ENCODE measurements around the gene MAG.

The MAG gene

GRCh38 chr19:35331551-35332214, 39.7 kb downstream of the MAG start:
- Histone ChIP-seq H3K4me1 (ENCODE audit: control insufficient read depth, insufficient read depth, low read length) (no peaks in the 10 kb centered on the region), H3K9me3 (ENCODE audit: control insufficient read depth, low read length) (no peaks in the 10 kb centered on the region), H3K4me3 (ENCODE audit: low read length) (no peak overlapping the region), H3K36me3 (ENCODE audit: control insufficient read depth, insufficient read depth, low read length, severe bottlenecking) (no peaks in the 10 kb centered on the region), H3K27me3 (replicated peaks; ENCODE audit: control insufficient read depth, insufficient read depth, low read length) (peaks cover 38% of the 10 kb centered on the region), H3K9ac (ENCODE audit: low read length) (no peak overlapping the region)
- no peak for DNase-seq (ENCODE audit: low read depth)

- DNase-seq (ENCODE audit: low read depth) = no peak
- no peaks in the 10 kb centered on the region for H3K9me3 ChIP-seq (ENCODE audit: control insufficient read depth, low read length)
Measured at GRCh38 chr19:35332817-35333216, 40.9 kb downstream of the MAG start.

DNA sequence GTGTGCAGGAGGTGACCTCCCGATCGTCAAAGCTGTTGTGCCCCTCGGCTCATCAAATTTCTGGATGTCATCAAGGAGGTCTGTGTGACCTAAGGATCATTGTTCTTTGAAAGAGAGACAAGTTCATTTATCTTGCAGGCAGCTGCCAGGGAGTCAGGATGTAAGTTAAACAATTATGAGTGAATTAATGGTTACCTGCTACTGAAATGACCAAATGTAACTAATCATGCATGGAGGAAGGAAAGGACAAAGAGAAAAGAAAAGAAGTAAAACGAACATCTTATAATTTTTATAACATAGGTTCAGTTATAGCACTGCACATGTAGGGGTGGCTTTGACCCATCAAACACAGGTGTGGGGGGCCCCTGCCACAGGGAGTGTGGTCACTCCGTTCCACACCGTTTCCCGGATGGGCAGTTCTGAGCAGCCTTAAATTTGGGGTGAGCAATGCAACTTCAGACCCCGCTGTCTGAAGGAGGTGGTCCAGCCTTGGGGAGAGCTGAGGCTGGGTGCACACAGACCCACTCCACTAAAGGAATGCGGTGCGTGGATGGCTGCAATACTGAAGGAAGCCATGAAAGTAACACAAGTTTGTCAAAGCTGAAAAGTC, 42.3 kb downstream of the MAG start:
- Histone ChIP-seq H3K4me1 (ENCODE audit: control insufficient read depth, insufficient read depth, low read length) (no peaks in the 10 kb centered on the region), H3K9me3 (ENCODE audit: control insufficient read depth, low read length) (no peaks in the 10 kb centered on the region), H3K36me3 (ENCODE audit: control insufficient read depth, insufficient read depth, low read length, severe bottlenecking) (no peaks in the 10 kb centered on the region)

More at GRCh38 chr19:35332817-35333216, 40.9 kb downstream of the MAG start:
- peaks cover 41% of the 10 kb centered on the region for H3K27me3 ChIP-seq (replicated peaks; ENCODE audit: control insufficient read depth, insufficient read depth, low read length)
- H3K4me1 ChIP-seq (ENCODE audit: control insufficient read depth, insufficient read depth, low read length) = no peaks in the 10 kb centered on the region
- no peak overlapping the region for H3K9ac ChIP-seq (ENCODE audit: low read length)
- H3K36me3 ChIP-seq (ENCODE audit: control insufficient read depth, insufficient read depth, low read length, severe bottlenecking) = no peaks in the 10 kb centered on the region
- no peak overlapping the region for H3K4me3 ChIP-seq (ENCODE audit: low read length)

DNA sequence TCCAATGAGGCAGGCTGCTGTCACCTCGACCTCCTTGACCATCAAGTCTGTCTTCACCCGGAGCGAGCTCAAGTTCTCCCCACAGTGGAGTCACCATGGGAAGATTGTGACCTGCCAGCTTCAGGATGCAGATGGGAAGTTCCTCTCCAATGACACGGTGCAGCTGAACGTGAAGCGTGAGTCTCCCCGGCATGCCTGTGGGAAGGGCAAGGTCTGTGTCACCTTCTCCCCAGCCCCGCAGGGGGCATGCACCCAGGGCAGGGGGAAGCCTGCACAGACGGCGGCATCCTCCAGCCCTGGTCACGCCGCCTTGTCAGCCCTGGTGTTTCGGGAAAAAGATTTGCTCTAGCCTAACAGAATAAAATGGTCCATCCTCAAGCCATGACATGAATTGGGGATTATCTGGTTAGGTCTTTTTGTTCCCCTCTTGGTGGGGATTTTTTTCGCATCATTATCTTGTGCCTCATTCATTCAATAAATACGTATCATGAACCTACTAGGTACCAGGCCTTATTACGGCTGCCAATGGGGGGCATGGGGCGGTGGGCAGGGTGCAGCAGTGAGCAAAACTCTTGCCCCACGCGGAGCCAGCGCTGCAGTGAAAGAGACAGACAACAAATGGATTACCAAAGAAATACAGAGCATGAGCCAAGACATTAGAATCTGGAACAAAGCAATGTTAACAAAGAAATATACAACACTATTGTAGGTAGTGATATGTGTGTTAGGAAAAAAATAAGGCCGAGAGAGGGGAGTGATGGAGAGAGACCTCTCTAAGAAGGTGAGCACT, 44.4 kb downstream of the MAG start:
- no peak overlapping the region for H3K9ac ChIP-seq (ENCODE audit: low read length)
- no peak overlapping the region for H3K4me3 ChIP-seq (ENCODE audit: low read length)
- no peak for DNase-seq (ENCODE audit: low read depth)
- no peaks in the 10 kb centered on the region for H3K36me3 ChIP-seq (ENCODE audit: control insufficient read depth, insufficient read depth, low read length, severe bottlenecking)
- H3K27me3 ChIP-seq (replicated peaks; ENCODE audit: control insufficient read depth, insufficient read depth, low read length) = peaks cover 59% of the 10 kb centered on the region
- no peaks in the 10 kb centered on the region for H3K4me1 ChIP-seq (ENCODE audit: control insufficient read depth, insufficient read depth, low read length)
- H3K9me3 ChIP-seq (ENCODE audit: control insufficient read depth, low read length) = no peaks in the 10 kb centered on the region

More for the DNA sequence above, 42.3 kb downstream of the MAG start:
- no peak for DNase-seq (ENCODE audit: low read depth)
- Histone ChIP-seq H3K9ac (ENCODE audit: low read length) (no peak overlapping the region), H3K27me3 (replicated peaks; ENCODE audit: control insufficient read depth, insufficient read depth, low read length) (peaks cover 47% of the 10 kb centered on the region), H3K4me3 (ENCODE audit: low read length) (no peak overlapping the region)

DNA sequence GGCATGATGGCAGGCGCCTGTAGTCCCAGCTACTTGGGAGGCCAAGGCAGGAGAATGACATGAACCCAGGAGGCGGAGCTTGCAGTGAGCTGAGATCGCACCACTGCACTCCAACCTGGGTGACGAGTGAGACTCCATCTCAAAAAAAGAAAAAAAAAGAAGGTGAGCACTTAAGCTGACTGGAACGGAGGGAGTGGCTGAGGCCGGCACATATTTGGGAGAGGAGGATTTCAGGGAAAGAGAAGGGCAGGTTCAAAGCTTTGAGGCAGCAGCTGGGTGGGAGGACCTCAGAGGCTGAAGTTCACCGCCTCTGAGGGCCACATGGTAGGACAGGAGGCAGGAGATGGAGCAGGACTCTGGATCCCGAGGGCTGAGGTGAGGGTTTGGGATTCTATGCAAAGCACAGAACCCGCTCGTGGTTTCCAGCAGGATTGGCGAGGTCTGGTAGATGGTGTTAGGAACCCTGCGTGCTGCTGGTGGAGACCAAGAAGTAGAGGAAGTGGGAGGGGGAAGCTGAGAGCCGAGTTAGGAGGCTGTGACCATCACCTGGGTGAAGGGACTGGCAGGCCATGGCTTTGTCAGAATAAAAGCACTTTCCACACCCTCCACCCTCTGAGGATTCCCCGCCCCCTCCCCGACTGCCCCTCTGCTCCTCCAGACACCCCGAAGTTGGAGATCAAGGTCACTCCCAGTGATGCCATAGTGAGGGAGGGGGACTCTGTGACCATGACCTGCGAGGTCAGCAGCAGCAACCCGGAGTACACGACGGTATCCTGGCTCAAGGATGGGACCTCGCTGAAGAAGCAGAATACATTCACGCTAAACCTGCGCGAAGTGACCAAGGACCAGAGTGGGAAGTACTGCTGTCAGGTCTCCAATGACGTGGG, 45.4 kb downstream of the MAG start:
- no peak overlapping the region for H3K9ac ChIP-seq (ENCODE audit: low read length)
- DNase-seq (ENCODE audit: low read depth) = no peak
- H3K36me3 ChIP-seq (ENCODE audit: control insufficient read depth, insufficient read depth, low read length, severe bottlenecking) = no peaks in the 10 kb centered on the region
- H3K9me3 ChIP-seq (ENCODE audit: control insufficient read depth, low read length) = no peaks in the 10 kb centered on the region
- H3K27me3 ChIP-seq (replicated peaks; ENCODE audit: control insufficient read depth, insufficient read depth, low read length) = peaks cover 68% of the 10 kb centered on the region
- H3K4me3 ChIP-seq (ENCODE audit: low read length) = no peak overlapping the region
- H3K4me1 ChIP-seq (ENCODE audit: control insufficient read depth, insufficient read depth, low read length) = no peaks in the 10 kb centered on the region

- Histone ChIP-seq H3K27me3 (replicated peaks; ENCODE audit: control insufficient read depth, insufficient read depth, low read length) (peaks cover 65% of the 10 kb centered on the region), H3K4me1 (ENCODE audit: control insufficient read depth, insufficient read depth, low read length) (no peaks in the 10 kb centered on the region), H3K4me3 (ENCODE audit: low read length) (no peak overlapping the region), H3K36me3 (ENCODE audit: control insufficient read depth, insufficient read depth, low read length, severe bottlenecking) (no peaks in the 10 kb centered on the region), H3K9me3 (ENCODE audit: control insufficient read depth, low read length) (no peaks in the 10 kb centered on the region), H3K9ac (ENCODE audit: low read length) (no peak overlapping the region)
- DNase-seq (ENCODE audit: low read depth) = no peak
Measured at GRCh38 chr19:35337984-35338296, 46.0 kb downstream of the MAG start.

GRCh38 chr19:35340431-35340830, 48.5 kb downstream of the MAG start:
- Histone ChIP-seq H3K4me1 (ENCODE audit: control insufficient read depth, insufficient read depth, low read length) (no peaks in the 10 kb centered on the region), H3K27me3 (replicated peaks; ENCODE audit: control insufficient read depth, insufficient read depth, low read length) (peaks cover 51% of the 10 kb centered on the region), H3K9me3 (ENCODE audit: control insufficient read depth, low read length) (no peaks in the 10 kb centered on the region), H3K4me3 (ENCODE audit: low read length) (no peak overlapping the region), H3K36me3 (ENCODE audit: control insufficient read depth, insufficient read depth, low read length, severe bottlenecking) (no peaks in the 10 kb centered on the region), H3K9ac (ENCODE audit: low read length) (no peak overlapping the region)
- no peak for DNase-seq (ENCODE audit: low read depth)

DNA sequence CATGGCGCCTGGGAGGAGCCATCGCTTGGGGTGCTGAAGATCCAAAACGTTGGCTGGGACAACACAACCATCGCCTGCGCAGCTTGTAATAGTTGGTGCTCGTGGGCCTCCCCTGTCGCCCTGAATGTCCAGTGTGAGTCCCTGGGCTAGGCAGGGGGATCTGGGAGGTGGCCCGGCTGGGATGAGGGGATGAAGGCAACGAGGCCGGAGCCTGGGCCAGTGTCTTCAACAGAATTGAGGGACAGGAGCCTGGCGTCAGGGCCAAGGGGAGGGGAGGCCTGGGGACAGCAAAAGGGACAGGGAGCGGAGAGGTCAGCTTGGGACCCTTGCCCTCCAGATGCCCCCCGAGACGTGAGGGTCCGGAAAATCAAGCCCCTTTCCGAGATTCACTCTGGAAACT, 49.0 kb downstream of the MAG start:
- Histone ChIP-seq H3K9me3 (ENCODE audit: control insufficient read depth, low read length) (no peaks in the 10 kb centered on the region), H3K27me3 (replicated peaks; ENCODE audit: control insufficient read depth, insufficient read depth, low read length) (peaks cover 53% of the 10 kb centered on the region), H3K4me1 (ENCODE audit: control insufficient read depth, insufficient read depth, low read length) (no peaks in the 10 kb centered on the region), H3K36me3 (ENCODE audit: control insufficient read depth, insufficient read depth, low read length, severe bottlenecking) (no peaks in the 10 kb centered on the region), H3K4me3 (ENCODE audit: low read length) (no peak overlapping the region), H3K9ac (ENCODE audit: low read length) (no peak overlapping the region)
- no peak for DNase-seq (ENCODE audit: low read depth)

- H3K9me3 ChIP-seq (ENCODE audit: control insufficient read depth, low read length) = no peaks in the 10 kb centered on the region
- H3K4me3 ChIP-seq (ENCODE audit: low read length) = no peak overlapping the region
- H3K27me3 ChIP-seq (replicated peaks; ENCODE audit: control insufficient read depth, insufficient read depth, low read length) = peaks cover 53% of the 10 kb centered on the region
- H3K36me3 ChIP-seq (ENCODE audit: control insufficient read depth, insufficient read depth, low read length, severe bottlenecking) = no peaks in the 10 kb centered on the region
- no peak overlapping the region for H3K9ac ChIP-seq (ENCODE audit: low read length)
- no peak for DNase-seq (ENCODE audit: low read depth)
- no peaks in the 10 kb centered on the region for H3K4me1 ChIP-seq (ENCODE audit: control insufficient read depth, insufficient read depth, low read length)
Measured at GRCh38 chr19:35341565-35342225, 49.7 kb downstream of the MAG start.

DNA sequence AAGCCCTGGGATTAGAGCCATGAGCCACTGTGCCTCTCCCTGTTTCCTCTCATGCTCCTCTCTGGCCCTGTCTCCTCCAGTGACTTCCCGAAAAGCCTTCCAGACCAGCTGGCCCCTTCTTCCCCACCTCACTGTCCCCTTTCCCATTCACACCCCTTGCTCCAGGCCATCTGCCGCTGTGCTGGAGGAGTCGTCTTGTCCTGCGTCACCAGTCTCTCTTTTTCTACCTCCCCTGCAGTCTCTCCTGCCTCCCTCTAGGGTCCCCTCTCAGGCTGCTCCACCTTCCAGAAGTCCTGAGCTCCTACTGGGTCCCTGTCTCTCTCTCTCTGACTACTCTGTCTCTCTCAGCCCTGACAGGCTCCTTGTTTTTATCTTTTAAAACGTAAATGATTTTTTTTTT, 50.5 kb downstream of the MAG start:
- Histone ChIP-seq H3K9ac (ENCODE audit: low read length) (no peak overlapping the region), H3K4me3 (ENCODE audit: low read length) (no peak overlapping the region), H3K36me3 (ENCODE audit: control insufficient read depth, insufficient read depth, low read length, severe bottlenecking) (no peaks in the 10 kb centered on the region), H3K4me1 (ENCODE audit: control insufficient read depth, insufficient read depth, low read length) (no peaks in the 10 kb centered on the region), H3K9me3 (ENCODE audit: control insufficient read depth, low read length) (no peaks in the 10 kb centered on the region), H3K27me3 (replicated peaks; ENCODE audit: control insufficient read depth, insufficient read depth, low read length) (peaks cover 56% of the 10 kb centered on the region)
- no peak for DNase-seq (ENCODE audit: low read depth)
